ENCODE measurements around the gene SAAL1.
A peak's percentile ranks its signal among the peaks of the same experiment; 100 is the strongest.
"Not testable (repeated sequence)": the region's sequence is repeated elsewhere in the genome, so short reads cannot be mapped to it uniquely, and the experiment has no call there.

Gene SAAL1, protein sequence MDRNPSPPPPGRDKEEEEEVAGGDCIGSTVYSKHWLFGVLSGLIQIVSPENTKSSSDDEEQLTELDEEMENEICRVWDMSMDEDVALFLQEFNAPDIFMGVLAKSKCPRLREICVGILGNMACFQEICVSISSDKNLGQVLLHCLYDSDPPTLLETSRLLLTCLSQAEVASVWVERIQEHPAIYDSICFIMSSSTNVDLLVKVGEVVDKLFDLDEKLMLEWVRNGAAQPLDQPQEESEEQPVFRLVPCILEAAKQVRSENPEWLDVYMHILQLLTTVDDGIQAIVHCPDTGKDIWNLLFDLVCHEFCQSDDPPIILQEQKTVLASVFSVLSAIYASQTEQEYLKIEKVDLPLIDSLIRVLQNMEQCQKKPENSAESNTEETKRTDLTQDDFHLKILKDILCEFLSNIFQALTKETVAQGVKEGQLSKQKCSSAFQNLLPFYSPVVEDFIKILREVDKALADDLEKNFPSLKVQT

DNA sequence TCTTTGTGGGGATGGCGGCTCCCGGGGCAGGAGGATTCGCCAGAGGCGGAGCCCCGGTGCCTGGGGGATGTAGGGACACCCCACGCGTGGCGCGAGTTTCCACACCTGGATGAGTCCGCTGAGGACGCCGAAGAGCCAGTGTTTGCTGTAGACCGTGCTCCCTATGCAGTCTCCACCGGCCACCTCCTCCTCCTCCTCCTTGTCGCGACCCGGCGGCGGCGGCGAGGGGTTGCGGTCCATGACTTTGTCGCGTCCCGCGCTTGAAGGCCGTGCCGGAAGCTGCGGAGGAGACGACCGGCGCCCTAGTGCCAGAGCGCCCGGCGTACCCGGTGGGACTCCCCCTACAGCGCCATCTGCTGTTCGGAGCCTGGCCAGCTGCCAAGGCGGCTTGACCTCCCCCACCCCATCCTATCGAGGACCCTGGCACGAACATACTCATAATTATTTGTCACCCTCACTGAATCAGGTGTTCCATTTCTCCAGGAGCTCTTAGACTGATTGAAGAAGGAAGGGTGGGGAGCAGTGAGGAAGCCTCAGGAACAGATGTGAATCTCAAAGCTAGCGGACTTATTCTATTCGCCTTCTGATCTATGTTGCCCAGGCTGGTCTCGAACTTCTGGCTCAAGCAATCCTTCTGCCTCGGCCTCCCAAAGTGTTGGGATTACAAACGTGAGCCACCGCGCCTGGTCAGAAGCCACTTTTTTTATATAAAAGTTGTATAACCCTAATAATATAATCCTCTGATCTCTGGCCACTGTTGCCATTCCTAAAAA lies at the start of gene SAAL1:
TSS of gene SAAL1 (minus strand) at position 281 of the 773 bp plus-strand sequence. CDS start at position 240, 41 bp downstream.
- DNase-seq (ENCODE audit: low spot score), result peak; percentile 83

DNA sequence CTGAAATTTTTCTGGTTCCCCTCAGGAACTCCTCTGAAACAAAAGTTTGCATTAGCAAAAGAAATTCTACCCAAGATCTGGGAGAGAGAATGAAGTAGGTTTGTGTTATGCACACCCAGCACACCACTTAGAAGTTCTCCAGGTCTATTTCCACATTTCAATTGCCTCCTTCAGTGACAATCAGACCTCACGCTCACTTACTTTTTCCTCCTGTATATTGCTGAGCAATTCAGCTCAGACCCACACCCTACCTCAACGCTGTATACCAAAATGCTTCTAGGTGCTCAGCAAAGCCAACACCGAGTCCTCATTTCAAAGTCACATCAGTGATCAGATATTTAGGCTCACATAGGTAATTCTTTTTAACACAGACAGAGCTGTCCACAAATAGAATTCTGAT lies 45.7 kb upstream of the SAAL1 start:
- DNase-seq (ENCODE audit: low spot score), result no peak

DNA sequence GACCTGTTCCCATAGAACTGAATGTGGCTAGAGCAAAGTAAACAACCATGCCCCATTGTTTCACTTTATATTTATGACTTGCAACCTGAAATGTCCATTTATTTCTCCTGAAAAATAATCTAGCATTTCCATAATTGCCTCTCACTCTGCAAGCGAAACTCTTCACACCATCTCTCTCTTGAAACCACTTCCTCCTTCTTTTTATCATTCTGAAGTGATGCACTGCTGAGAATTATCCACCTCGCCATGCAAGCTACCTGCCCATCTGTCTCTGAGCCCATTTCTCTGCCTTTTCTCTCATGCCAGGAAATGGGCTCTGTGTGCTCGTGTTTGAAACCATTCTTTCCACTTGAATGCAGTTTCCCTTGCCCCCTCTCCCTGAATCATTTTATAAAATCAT lies 40.0 kb upstream of the SAAL1 start:
- DNase-seq (ENCODE audit: low spot score), result no peak

DNA sequence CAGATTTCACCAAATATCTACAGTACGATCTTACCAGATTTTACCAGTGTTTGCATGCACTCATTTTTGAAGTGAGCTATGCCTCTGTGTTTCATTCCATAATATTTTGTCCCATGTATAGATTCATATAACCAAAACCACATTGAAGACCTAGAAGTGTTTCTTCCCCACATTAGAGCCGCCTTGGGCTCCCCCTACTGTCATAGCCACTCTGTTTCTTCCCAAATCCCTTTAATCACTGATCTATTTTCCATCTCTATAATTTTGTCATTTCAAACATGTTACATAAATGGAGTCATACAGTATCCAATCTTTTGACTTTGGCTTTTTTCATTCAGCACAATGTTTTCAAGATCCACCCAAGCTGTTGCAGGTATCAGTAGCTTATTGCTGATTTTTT lies 39.1 kb upstream of the SAAL1 start:
- no peak for DNase-seq (ENCODE audit: low spot score)

DNA sequence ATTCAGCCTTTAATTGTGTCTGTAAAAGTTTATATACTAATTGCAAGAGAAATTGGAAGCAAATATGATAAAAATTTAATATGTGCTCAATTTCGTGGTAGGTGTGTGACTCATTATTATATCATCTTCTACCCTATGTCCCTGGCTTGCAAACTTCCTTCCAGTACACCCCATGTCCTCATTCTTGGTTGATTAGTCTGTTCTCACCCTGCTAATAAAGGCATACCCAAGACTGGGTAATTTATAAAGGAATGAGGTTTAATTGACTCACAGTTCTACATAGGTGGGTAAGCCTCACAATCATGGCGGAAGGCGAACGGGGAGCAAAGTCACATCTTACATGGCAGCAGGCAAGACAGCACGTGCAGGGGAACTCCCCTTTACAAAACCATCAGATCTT lies 38.4 kb upstream of the SAAL1 start:
- DNase-seq (ENCODE audit: low spot score), result no peak

DNA sequence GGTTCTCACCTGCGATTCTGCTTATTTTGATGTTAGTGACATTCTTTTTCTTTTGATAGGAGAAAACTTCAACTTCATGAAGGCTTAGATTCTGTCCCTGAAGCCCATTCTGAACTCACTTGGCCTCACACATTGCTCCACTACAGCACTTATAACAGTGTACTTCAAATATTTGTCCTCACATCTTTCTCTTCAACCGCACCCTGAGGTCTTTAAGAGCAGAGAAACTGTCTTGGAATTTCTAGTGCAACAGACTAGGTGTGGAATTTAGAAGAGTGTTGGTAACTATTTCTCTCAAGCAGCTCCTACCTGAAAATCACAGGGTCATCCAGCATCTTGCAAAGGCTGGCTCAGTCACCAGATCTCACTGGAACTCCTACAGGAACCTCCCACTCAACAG lies 34.3 kb upstream of the SAAL1 start:
- DNase-seq (ENCODE audit: low spot score), result no peak

DNA sequence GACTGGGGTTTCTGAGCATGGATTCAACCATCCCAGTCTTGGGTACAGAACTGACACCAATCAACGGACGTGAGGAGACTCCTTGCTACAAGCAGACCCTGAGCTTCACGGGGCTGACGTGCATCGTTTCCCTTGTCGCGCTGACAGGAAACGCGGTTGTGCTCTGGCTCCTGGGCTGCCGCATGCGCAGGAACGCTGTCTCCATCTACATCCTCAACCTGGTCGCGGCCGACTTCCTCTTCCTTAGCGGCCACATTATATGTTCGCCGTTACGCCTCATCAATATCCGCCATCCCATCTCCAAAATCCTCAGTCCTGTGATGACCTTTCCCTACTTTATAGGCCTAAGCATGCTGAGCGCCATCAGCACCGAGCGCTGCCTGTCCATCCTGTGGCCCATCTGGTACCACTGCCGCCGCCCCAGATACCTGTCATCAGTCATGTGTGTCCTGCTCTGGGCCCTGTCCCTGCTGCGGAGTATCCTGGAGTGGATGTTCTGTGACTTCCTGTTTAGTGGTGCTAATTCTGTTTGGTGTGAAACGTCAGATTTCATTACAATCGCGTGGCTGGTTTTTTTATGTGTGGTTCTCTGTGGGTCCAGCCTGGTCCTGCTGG lies 31.4 kb upstream of the SAAL1 start:
- no peak for DNase-seq (ENCODE audit: low spot score)

DNA sequence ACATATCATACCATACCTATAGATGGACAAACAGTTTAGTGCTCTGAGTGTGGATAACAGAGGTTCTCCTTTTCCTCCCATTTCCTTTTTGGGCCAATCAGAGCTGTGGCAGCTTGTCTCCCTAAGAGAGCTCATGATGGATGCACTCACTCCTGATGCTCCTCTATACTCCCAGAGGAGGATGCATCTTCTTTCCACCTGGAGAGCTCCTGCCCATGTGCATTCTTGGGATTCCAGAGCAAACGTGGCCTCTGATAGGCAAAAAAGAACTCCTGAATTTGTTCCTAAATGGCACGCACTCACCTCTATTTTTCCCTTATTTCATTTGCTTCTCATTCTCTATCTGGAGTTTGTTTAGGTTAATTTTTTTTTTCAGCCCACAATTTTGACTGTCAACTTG lies 29.4 kb upstream of the SAAL1 start:
- DNase-seq (ENCODE audit: low spot score), result no peak

DNA sequence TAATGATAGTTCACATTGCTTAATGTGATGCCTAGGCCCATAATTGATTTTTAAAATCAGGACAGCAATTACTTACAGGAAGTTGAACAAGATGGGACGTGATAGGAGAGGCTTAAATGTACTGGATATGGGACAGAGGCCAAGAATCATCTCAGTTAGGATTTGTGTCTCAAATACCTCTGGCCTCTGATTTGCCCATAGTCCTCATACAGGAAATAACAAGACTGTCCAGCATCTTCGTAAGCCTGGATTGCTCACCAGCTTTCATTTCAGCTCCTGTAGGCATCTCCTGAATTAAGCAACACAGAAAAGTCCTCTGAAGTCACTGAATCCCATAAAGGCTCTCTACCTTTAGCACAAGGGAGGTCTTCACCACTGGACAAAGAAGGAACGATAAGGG lies 26.5 kb upstream of the SAAL1 start, which contains the start of gene MRGPRX3:
TSS of gene MRGPRX3 (plus strand) at position 231 of the 400 bp plus-strand sequence. CDS start 4,632 bp downstream, outside the sequence.
- DNase-seq (ENCODE audit: low spot score), result no peak

DNA sequence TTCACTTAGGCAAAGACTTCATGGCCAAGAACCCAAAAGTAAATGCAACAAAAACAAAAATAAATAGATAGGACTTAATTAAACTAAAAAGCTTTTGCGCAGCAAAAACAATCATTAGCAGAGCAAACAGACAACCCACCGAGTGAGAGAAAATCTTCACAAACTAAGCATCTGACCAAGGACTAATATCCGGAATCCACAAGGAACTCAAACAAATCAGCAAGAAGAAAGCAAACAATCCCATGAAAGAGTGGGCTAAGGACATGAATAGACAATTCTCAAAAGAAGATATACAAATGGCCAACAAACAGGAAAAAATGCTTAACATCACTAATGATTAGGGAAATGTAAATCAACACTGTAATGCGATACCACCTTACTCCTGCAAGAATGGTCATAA lies 25.2 kb upstream of the SAAL1 start:
- DNase-seq (ENCODE audit: low spot score), result not testable (repeated sequence)

DNA sequence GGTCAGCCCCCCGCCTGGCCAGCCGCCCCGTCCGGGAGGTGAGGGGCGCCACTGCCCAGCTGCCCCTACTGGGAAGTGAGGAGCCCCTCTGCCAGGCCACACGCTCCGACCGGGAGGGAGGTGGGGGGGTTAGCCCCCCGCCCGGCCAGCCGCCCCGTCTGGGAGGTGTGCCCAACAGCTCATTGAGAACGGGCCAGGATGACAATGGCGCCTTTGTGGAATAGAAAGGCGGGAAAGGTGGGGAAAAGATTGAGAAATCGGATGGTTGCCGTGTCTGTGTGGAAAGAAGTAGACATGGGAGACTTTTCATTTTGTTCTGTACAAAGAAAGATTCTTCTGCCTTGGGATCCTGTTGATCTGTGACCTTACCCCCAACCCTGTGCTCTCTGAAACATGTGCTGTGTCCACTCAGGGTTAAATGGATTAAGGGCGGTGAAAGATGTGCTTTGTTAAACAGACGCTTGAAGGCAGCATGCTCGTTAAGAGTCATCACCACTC lies 15.5 kb upstream of the SAAL1 start:
- DNase-seq (ENCODE audit: low spot score), result not testable (repeated sequence)

DNA sequence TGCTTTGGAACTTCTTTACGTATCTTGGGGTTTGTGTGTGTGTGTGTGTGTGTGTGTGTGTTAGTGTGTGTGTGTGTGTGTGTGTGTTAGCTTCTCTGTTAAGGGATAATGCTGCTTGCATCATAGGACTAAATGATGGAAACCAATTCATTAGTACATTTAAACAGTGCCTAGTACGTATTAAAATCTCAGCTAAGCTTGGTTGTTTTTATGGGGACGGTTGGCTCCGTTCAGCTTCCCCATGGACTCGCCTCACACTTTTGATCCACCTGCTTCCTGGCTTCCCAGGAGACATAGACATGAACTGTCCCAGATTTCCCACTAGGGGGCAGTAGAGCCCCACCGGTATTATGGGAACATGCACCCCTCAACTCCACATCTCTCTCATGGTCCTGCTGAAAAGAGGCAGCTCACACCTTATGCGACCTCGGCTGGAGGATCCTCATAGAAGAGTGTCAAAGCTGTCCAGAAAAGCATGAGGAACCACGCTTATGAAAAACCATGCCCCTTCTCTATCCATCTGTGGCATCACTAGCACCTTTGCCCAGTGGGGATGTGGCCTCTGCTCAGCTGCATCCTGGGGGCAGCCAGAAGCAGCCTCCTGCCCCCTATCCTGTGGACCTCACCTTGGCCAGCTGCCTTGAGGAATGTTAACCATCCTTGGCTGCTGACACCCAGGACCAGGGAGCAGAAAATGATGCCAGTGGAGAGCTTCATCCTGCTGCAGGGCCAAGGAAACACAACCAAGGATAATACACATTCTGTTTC lies 9.7 kb upstream of the SAAL1 start:
- peak; percentile 74 for DNase-seq (ENCODE audit: low spot score)

DNA sequence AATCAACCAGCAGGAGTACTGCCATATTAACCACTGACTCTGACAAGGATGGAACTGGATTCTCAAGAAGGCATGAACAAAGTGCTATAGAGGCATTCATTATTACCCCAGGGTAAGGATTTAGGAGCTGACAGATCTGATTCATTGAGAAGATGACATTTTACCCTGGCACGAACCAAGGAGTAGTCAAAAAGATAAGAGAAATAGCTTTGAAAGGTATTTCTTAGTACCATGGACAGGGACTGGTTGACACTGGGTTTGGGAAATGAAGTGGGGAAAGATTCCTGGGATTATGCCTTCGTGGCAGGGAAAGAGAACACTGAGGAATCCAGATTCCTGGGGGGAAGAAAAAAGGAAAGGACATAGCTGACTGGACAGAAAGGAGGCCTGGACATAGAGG lies 5.1 kb upstream of the SAAL1 start:
- no peak for DNase-seq (ENCODE audit: low spot score)

DNA sequence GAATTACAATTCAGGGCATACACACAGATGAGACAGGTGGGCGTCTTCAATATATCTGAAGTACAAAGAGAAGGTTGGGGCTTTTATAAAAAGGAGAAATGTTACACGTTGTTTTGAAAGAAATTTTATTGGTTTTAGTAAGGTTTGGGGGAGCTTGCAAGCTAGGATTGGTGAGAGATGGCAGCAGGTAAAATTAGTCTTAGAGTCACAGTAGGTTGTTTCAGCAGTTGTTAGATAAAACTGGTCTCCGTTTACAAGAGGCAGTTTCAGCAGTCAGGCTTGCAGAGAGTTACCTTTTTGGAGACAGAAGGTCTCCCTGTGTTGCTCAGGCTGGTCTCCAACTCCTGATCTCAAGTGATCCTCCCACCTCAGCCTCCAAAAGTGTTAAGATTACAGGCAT lies 2.4 kb upstream of the SAAL1 start:
- no peak for DNase-seq (ENCODE audit: low spot score)

DNA sequence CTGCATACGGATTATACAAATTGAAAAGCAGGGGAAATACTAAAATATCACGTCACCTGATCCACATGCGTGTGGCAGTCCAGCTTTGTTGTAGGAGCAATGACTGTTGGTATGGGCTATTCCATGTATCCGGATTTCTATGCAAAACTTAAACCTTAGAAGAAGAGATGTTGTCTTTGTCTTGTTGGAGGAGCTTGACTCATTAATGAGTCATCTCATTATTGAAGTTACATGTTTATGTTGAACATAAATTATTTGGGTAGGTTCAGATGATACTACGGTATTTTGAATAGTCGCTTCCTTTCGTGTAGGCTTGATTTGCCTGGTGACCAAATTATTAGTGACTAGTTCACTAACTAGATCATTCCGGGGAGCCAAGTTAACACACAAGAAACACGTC lies 806 bp upstream of the SAAL1 start:
- DNase-seq (ENCODE audit: low spot score), result no peak

DNA sequence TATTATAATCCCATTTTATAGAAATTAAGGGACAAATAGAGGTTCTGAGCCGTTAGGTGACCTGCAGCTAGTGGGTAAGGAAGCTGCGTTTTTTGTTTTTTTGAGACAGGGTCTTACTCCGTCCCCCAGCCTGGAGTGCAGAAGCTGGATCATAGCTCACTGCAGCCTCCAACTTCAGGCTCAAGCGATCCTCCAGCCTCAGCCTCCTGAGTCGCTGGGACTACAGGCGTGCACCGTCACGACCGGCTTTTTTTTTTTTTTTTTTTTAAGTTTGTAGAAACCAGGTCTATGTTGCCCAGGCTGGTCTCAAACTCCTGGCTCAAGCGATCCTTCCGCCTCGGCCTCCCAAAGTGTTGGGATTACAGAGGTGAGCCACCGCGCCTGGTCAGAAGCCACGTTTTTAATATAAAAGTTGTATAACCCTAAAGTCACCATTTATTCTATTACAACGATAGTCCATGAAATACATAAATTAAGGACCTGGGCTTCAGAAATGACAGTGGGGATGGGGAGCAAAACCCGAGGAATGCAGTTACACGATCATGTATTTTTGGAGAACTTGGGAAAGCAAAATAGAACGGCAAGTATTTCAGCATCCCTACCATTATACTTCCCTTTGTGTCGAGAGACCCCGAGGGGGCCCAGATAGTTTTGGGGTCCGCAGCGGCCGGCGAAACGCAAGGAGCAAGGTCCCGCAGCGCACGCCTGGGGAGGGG lies 638 bp downstream of the SAAL1 start:
- DNase-seq (ENCODE audit: low spot score), result no peak

DNA sequence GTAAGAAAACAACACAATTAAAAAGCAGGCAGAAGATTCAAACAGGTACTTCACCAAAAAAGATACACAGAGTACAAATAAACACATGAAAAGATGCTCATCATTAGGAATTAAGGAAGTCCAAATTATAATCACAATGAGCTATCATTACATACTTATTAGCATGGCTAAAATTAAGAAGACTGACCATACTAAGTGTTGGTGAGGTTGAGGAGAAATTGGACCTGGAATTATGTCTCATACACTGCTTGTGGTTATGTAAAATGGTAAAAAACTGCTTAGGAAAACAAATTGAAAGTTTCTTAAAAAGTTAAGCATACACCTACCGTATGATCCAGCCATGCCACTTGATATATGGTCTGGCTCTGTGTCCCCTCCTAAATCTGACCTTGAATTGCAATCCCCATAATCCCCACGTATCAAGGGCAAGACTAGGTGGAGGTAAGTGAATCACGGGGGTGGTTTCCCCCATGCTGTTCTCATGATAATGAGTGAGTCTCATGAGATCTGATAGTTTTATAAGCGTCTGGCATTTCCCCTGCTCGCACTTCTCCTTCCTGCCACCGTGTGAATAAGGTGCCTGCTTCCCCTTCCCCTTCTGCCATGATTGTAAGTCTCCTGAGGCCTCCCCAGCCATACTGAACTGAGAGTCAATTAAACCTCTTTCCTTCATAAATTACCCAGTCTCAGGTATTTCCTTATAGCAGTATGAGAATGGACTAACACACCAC lies 4.8 kb downstream of the SAAL1 start:
- DNase-seq (ENCODE audit: low spot score), result no peak

DNA sequence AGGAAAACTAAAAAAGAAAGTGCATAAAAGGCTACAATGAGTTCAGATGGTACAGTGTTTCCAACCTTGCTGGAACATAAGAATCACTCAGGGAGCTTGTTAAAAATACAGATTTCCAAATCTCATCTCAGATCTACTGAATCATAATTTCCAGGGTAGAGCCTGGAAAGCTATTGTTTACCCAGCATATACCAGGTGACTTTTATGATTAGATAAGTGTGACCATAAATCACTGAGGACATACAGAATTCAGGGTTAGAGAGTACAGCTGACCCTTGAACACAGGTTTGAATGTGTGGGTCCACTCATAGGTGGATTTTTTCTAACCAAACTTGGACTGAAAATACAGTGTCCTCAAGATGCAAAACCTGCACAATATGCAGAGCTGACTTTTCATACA lies 11.9 kb downstream of the SAAL1 start:
- DNase-seq (ENCODE audit: low spot score), result no peak

DNA sequence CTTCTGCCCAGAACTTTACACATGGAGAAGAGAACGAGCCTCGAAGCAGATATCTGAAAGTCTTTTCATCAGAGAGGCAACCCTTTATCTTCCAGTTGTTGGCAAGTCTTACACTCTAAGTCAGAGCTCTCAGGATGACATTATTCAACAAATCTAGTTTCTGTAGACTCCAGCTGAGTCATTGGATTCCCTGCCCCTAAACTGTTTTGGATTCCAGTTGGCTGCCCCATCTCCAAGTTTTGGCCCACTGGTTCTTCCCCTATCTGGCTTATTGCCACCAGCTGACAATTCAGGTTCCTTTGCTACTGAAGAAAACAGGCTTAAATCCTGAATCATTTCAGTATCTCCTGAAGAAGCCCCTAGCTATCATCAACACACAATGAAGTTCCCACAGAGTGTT lies 14.2 kb downstream of the SAAL1 start:
- DNase-seq (ENCODE audit: low spot score), result no peak

DNA sequence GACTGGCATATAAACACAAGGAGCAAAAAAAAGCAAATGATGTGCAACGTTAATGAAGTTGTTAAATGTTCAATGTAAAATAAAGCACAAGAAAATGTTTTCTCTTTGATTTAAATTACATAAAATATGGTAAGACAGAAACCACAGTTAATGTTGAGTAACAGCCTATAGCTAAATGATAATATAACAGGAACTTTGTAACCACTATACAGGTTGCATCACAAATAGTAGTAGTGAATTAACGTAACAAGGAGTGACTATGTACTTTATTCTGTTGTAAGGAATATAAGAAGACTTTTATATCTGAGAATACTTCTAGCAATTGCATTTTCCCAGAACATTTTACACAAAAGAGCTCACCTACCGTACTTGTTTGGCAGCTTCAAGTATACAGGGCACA lies 16.9 kb downstream of the SAAL1 start:
- DNase-seq (ENCODE audit: low spot score), result no peak

Data from cerebellar cortex (tissue), 1 donor.